ENCODE measurements around the gene CDK14.
"Not testable (repeated sequence)": the region's sequence is repeated elsewhere in the genome, so short reads cannot be mapped to it uniquely, and the experiment has no call there.

Gene CDK14

DNA sequence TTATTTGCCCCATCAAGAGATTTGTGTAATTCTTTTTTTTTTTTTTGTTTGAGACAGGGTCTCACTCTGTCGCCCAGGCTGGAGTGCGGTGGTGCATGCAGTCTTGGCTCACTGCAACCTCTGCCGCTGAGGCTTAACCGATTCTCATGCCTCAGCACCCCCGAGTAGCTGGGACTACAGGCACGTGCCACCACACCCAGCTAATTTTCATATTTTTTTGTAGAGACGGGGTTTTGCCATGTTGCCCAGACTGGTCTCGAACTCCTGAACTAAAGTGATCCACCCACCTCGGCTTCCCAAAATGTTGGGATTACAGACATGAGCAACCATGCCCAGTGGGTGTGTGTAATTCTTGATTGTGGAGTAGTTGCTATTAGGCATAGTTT, 161.4 kb downstream of the CDK14 start:
- DNase-seq (ENCODE audit: low read depth), result not testable (repeated sequence)

GRCh38 chr7:90758933-90759562, 162.9 kb downstream of the CDK14 start:
- DNase-seq (ENCODE audit: low read depth), result no peak

- no peak for DNase-seq (ENCODE audit: low read depth)
These were observed 163.6 kb downstream of the CDK14 start for GRCh38 chr7:90759710-90760109.

- DNase-seq (ENCODE audit: low read depth), result no peak
These were observed 164.8 kb downstream of the CDK14 start for GRCh38 chr7:90760892-90761291.

- DNase-seq (ENCODE audit: low read depth), result no peak
These were observed 165.5 kb downstream of the CDK14 start for GRCh38 chr7:90761584-90761983.

DNA sequence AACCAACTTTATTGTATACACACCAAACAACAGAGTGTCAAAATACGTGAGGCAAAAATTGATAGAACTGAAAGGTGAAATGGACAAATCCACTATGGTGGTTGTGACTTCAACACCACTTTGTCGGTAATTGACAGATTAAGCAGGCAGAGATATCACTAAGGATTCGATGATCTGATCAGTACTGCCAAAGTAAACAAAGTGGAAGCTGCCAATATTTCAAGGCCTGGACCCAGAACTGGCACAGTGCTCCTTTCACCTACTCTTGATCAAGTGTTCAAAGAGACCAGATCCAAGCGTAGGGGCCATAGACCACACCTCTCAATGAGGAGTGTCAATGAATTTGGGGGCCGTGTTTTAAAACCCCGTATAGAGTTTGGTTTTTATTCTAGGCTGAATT, 167.0 kb downstream of the CDK14 start:
- no peak for DNase-seq (ENCODE audit: low read depth)

- no peak for DNase-seq (ENCODE audit: low read depth)
These were observed 168.9 kb downstream of the CDK14 start for GRCh38 chr7:90764848-90765570.

DNA sequence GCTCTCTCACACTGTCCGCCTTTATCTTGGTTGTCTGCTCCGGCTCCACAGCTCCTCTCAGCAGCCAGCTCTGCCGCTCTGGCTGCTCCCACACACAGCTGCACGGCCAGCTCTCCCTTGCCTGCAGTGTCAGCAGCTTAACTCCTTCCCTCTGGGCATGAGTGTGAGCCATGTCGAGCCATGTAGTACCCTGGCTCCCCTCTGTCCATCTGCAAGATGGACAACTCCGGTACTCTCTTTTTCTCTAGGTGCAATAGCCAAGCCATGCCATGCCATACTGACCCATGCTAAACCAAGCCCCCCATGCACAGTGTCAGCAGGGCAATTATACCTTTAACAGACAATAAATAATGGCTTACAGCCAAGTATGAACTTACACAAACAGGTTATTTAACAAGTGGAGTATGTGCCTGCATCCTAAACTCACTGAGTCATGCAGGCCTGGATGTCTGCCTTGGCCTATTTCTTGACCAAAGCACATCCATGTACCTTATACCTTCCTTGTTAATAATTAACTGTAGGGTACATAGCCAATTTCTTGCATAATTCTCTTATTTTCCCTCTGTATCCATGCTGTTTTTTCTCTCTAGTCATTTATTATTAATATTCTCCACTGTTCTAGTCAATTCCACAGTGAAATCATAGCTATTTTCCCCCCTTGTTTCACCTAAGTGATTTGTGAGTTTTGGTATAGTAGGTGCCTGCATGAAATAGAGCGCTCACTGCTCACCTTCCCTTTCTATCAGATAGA, 170.9 kb downstream of the CDK14 start:
- DNase-seq (ENCODE audit: low read depth), result no peak

DNA sequence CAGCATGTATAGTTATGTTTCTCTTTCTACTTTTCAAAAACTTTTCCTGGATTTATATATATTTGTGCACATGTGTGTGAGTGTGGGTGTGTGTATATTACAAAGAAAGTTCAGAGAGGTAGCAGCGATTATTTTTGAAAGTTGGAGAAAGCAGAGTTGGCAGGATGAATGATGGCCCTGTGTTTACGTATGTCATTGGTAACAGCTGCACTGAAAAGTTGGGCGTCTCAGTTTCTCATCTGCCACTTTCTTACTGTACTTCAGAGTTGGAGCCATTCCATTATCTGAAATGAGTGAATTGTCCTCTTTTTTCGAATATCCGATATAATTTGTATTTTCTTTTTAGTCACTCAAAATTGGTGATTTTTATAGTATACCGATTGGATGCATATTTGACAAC, 172.2 kb downstream of the CDK14 start:
- DNase-seq (ENCODE audit: low read depth), result no peak

- DNase-seq (ENCODE audit: low read depth), result no peak
These were observed 172.9 kb downstream of the CDK14 start for GRCh38 chr7:90769036-90769435.

DNA sequence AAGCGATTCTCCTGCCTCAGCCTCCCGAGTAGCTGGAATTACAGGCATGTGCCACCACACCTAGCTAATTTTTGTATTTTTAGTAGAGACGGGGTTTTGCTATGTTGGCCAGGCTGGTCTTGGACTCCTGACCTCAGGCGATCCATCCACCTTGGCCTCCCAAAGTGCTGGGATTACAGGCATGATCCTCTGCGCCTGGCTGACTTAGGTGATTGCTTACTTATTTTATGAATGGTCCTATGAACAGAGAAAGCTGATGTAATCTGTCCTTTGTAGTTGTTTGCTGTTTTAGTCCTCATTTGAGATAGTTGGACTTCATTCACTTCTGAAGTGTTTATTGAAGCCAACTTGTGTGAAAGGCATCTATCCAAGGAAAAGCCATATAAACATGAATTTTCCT, 173.4 kb downstream of the CDK14 start:
- not testable (repeated sequence) for DNase-seq (ENCODE audit: low read depth)

DNA sequence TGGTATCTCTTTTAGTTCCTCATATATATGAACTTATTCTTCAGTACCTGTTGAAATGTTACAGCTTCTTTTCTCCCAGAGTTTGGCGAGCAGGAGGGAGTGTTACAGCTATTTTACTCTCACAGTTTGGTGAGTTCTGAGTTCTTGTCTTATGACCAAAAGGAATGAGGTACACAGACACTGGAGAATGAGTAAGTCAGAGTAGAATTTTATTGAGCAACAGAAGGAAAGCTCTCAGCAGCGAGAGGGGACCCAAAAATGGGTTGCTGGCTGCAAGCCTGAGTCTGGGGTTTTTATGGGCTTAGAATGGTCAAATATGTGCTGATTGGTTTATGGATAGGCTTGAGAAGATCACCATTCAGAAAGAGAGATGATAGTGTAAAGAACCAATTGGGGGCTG, 175.2 kb downstream of the CDK14 start:
- DNase-seq (ENCODE audit: low read depth), result no peak

- DNase-seq (ENCODE audit: low read depth), result no peak
These were observed 176.3 kb downstream of the CDK14 start for GRCh38 chr7:90772410-90772809.

- DNase-seq (ENCODE audit: low read depth), result no peak
These were observed 177.1 kb downstream of the CDK14 start for GRCh38 chr7:90773269-90773668.

DNA sequence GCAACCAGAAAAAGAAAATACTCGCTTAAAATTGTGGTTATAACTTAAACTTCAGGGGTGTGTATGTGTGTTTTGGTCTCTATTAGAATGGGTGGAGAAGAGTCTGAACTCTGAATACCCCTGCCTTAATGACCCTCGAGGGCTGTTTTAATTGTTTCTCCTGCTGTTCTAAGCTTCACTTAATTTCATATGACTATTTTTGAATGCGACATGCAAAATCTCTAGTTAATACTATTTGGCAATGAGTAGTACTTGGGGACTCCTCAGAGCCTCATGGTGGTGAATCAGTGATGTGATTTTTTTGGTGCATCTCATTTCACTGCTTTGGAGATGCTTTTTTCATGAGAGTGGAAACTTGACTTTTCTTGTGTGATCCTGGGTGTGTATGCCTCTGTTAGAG, 178.6 kb downstream of the CDK14 start:
- no peak for DNase-seq (ENCODE audit: low read depth)

DNA sequence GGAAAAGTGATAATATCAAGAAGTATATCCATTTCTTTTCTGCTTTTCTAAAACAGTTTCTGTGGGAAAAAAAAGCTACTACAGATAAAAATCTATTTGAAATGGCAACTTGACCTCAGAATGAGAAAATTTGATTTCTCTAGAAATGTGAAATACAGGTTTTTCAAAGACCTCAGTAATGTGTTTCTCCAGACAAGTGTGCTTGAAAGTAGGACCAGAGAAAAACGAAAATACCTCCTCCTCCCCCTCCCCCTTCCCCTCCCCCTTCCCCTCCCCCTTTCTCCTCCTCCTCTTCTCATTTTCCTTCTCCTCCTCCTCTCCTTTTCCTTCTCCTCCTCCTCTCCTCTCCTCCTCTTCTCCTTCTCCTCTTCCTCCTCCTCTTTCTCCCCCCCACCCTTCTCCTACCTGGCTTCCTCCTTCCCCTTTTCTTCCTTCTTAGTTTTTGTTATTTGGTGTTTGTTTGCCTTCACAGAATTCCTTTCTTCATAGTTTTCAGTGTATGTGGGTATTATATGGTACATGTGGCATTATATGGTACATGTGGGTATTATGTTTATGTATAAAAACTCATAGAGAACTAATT, 179.4 kb downstream of the CDK14 start:
- DNase-seq (ENCODE audit: low read depth), result no peak

DNA sequence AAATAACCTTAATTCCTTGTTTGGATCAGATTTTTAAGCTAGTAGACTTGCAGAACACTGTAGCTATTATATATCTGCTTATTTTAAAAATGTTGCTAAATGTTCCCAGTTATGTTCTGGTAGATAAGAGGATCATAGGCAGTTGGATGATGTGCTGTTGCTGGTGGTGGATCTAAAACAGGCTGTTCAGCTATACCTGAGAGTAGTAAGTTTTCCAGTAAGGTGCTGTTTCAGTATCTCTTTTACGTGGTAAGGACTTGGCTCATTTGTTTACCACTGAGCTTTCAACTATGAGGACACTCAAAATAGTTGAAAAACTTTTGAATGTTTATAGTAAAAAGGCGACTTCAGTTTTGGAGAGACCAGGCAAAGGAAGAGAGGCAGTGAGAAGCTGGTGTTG, 180.9 kb downstream of the CDK14 start:
- no peak for DNase-seq (ENCODE audit: low read depth)

GRCh38 chr7:90777465-90777864, 181.3 kb downstream of the CDK14 start:
- no peak for DNase-seq (ENCODE audit: low read depth)

GRCh38 chr7:90777886-90778285, 181.8 kb downstream of the CDK14 start:
- no peak for DNase-seq (ENCODE audit: low read depth)

GRCh38 chr7:90788052-90788451, 191.9 kb downstream of the CDK14 start:
- DNase-seq (ENCODE audit: low read depth), result no peak

- DNase-seq (ENCODE audit: low read depth), result no peak
These were observed 193.7 kb downstream of the CDK14 start for GRCh38 chr7:90789736-90790306.

DNA sequence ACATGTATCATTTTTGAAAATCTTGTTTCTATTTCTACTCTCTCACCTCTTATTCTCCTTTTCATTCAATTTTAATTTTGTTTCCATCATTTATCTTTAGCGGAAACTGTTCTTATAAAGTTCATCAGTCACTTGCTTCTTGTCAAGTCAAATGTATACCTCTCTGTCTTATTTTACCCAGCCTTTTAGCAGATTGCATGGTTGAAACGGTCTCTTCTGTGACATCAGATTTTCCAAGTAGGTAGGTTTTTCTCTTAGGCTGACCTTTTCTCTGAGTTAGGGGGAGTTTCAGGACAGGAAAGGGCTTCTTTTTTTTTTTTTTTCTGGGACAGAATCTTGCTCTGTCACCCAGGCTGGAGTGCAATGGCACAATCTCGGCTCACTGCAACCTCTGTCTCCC, 195.5 kb downstream of the CDK14 start:
- DNase-seq (ENCODE audit: low read depth), result no peak

DNA sequence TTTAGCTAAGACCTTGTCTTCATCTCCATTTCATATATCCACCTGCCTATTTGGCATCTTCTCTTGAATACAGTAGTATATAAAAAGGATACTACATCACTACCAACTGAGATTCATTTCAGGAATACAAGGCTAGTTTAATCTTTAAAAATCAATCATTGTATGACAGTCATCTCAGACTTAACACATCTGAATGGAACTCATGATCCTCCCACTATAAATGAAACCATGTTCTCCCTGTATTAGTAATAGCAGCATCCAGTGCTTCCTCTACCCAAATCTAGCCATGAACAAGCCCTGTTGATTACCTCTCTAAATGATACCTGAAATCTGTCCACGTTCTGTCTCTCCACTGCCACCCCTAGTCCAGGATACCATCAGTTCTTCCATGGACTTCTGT, 196.2 kb downstream of the CDK14 start:
- no peak for DNase-seq (ENCODE audit: low read depth)

Measured in activated T-helper 9 cell treated with anti-CD3 and anti-CD28 coated beads, Interleukin-2, amount 50 U/mL, for 16 hours (primary cell).